ENCODE measurements around the gene OMP. TPM values are rescaled to one million over a fixed set of nuclear protein-coding genes. Genes with fewer than 3 reads are reported as not detected.

OMP gene
- total RNA-seq, 4 donors from 2014 or later, result not detected

DNA sequence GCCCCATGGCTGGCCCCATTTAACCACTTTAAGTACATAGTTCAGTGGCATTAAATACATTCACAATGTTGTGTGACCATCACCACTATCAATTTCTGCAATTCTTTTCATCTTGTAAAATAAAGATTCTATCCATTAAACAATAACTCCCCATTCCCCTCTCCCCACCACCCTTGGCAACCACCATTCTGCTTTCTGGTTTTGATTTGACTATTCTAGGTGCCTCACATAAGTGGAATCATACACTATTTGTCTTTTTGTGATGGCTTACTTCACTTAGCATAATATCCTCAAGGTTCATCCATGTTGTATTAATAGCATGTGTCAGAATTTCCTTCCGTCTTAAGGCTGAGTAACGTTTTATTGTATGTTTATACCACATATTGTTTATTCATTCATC is 32.4 kb downstream of the OMP start:
- Histone ChIP-seq H3K9me3 (no peaks in the 10 kb centered on the region), H3K4me3 (no peak overlapping the region), H3K27ac (replicated peaks in 1 of 4) (no peak overlapping the region), H3K4me1 (peaks cover 16 to 35% (median 28%) of the 10 kb centered on the region in 4 donors), H3K27me3 (peaks cover 0 to 21% (median 13%) of the 10 kb centered on the region in 4 donors), H3K36me3 (no peaks in the 10 kb centered on the region)
- WGBS, result 25% methylated on average over 1 of the region's 2 CpGs
- TF ChIP-seq EP300 (IDR thresholded peaks at IDR 0.05) (no peak), POLR2AphosphoS5 (IDR thresholded peaks at IDR 0.05) (no peak), POLR2A (IDR thresholded peaks at IDR 0.05; ENCODE audit: low read depth) (no peak)
- TF ChIP-seq, protein P1, sequence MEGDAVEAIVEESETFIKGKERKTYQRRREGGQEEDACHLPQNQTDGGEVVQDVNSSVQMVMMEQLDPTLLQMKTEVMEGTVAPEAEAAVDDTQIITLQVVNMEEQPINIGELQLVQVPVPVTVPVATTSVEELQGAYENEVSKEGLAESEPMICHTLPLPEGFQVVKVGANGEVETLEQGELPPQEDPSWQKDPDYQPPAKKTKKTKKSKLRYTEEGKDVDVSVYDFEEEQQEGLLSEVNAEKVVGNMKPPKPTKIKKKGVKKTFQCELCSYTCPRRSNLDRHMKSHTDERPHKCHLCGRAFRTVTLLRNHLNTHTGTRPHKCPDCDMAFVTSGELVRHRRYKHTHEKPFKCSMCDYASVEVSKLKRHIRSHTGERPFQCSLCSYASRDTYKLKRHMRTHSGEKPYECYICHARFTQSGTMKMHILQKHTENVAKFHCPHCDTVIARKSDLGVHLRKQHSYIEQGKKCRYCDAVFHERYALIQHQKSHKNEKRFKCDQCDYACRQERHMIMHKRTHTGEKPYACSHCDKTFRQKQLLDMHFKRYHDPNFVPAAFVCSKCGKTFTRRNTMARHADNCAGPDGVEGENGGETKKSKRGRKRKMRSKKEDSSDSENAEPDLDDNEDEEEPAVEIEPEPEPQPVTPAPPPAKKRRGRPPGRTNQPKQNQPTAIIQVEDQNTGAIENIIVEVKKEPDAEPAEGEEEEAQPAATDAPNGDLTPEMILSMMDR (IDR thresholded peaks at IDR 0.05), result no peak
- DNase-seq (ENCODE audit: extremely low spot score), result no peak
- intact Hi-C loops (cut with DNase I), result no loop called here

DNA sequence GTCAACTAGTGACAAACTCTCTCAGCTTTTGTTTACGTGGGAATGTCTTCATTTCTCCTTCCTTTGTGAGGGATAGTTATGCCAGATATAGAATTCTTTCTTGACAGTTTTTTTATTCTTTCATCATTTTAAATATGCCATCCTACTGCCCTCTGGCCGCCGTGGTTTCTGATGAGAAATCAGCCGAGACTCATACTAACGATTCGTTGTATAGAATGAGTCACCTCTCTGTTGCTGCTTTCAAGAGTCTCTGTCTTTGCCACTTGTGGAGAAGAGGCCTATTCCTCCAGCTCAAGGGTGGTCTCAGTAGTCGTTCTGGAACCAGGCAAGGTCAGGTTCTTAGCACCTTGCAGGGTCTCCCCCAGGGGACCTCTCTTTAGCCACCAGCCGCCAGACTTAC is 33.4 kb downstream of the OMP start:
- Histone ChIP-seq H3K4me1 (peaks cover 15 to 32% (median 23%) of the 10 kb centered on the region in 4 donors), H3K9me3 (no peaks in the 10 kb centered on the region), H3K27me3 (peaks cover 0 to 21% (median 13%) of the 10 kb centered on the region in 4 donors), H3K4me3 (no peak overlapping the region), H3K36me3 (no peaks in the 10 kb centered on the region), H3K27ac (replicated peaks in 1 of 4) (no peak overlapping the region)
- TF ChIP-seq EP300 (IDR thresholded peaks at IDR 0.05) (no peak), POLR2A (IDR thresholded peaks at IDR 0.05; ENCODE audit: low read depth) (no peak), POLR2AphosphoS5 (IDR thresholded peaks at IDR 0.05) (no peak)
- TF ChIP-seq, protein P1 (IDR thresholded peaks at IDR 0.05), result no peak
- DNase-seq (ENCODE audit: extremely low spot score), result no peak
- intact Hi-C loops (cut with DNase I), result no loop called here
- WGBS, result 81% methylated on average over 8 of the region's 8 CpGs

DNA sequence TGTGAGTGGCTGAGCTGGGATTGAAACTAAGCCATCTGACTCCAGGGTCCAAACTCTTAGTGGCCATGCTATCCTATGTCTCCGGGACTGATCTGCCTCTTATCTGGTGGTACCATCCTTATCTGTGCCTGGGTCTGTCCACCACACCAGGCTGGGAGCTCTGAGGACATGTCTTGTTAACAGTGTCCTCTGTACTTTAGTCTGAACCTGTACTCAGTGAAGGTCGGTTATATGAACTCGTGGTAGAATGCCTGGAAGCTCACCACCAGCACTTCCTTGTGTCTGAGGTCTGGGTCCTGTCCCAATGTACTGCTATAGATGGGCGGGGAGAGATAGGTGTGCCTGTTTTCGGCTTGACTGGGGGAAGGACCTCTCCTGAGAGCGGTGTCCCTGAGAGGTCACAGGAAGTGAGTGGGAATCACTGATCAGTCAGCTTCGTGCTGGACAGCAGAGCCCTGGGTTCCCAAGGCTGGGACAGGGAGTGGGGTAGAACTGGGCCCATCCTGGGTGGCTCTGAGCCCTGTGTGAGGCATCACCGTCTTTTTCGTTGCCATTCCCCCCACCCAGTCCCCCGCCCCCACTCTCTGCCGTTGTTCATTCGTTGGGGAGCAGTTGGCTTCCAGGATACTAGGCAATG is 34.3 kb downstream of the OMP start:
- TF ChIP-seq EP300 (IDR thresholded peaks at IDR 0.05) (no peak), POLR2A (IDR thresholded peaks at IDR 0.05; ENCODE audit: low read depth) (no peak), POLR2AphosphoS5 (IDR thresholded peaks at IDR 0.05) (no peak)
- TF ChIP-seq, protein P1 (IDR thresholded peaks at IDR 0.05), result no peak

DNA sequence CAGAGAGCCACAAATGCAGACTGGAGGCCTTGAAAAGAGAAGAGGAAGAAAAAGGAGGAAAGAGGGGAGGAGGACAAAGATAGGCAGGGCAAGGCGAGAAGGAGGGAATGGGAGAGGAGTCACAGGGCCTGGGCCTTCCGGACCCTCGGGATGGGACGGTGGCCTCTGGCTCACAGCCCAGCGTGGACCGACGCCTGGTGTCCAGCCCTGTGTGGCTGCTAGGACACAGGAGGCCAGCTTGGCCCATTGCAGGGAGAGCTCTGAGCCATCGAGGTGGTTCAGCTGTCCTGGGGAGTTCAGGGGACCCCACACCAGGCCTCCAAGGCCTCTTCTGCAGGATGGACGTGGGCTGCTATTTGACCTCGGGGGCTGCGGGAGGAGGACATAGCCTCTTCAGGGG is 34.8 kb downstream of the OMP start:
- H3K9me3 ChIP-seq, result no peaks in the 10 kb centered on the region
- WGBS, result 93% methylated on average over 9 of the region's 11 CpGs
- no peak overlapping the region for H3K4me3 ChIP-seq
- intact Hi-C loops (cut with DNase I), result no loop called here
- H3K36me3 ChIP-seq, result no peaks in the 10 kb centered on the region
- peaks cover 10 to 23% (median 16%) of the 10 kb centered on the region in 4 donors for H3K4me1 ChIP-seq
- H3K27ac ChIP-seq (replicated peaks in 1 of 4), result no peak overlapping the region
- peaks cover 0 to 21% (median 13%) of the 10 kb centered on the region in 4 donors for H3K27me3 ChIP-seq
- TF ChIP-seq, protein P1 (IDR thresholded peaks at IDR 0.05), result no peak
- TF ChIP-seq EP300 (IDR thresholded peaks at IDR 0.05) (no peak), POLR2AphosphoS5 (IDR thresholded peaks at IDR 0.05) (no peak), POLR2A (IDR thresholded peaks at IDR 0.05; ENCODE audit: low read depth) (no peak)
- DNase-seq (ENCODE audit: extremely low spot score), result no peak

More for the DNA sequence above, 34.3 kb downstream of the OMP start:
- intact Hi-C loops (cut with DNase I), result no loop called here
- DNase-seq (ENCODE audit: extremely low spot score), result no peak
- 74% methylated on average over 12 of the region's 12 CpGs for WGBS
- H3K36me3 ChIP-seq, result no peaks in the 10 kb centered on the region
- H3K4me3 ChIP-seq, result no peak overlapping the region
- H3K4me1 ChIP-seq, result peaks cover 10 to 24% (median 16%) of the 10 kb centered on the region in 4 donors
- H3K27ac ChIP-seq (replicated peaks in 1 of 4), result no peak overlapping the region
- no peaks in the 10 kb centered on the region for H3K9me3 ChIP-seq
- H3K27me3 ChIP-seq, result peaks cover 0 to 21% (median 13%) of the 10 kb centered on the region in 4 donors
